HG02885 (cell line): Measurements from ENCODE around the gene HSPA1A.
"Not testable (repeated sequence)": the region's sequence is repeated elsewhere in the genome, so short reads cannot be mapped to it uniquely, and the experiment has no call there.

ENCODE experiments used
- ATAC-seq: cut with Tn5 transposase; IDR thresholded peaks from one replicate; pipeline ENCODE4 v1.9.1; 2021; ENCODE audit warnings: mild to moderate bottlenecking; ENCODE audit not compliant: unreplicated experiment, poor library complexity

The HSPA1A gene

DNA sequence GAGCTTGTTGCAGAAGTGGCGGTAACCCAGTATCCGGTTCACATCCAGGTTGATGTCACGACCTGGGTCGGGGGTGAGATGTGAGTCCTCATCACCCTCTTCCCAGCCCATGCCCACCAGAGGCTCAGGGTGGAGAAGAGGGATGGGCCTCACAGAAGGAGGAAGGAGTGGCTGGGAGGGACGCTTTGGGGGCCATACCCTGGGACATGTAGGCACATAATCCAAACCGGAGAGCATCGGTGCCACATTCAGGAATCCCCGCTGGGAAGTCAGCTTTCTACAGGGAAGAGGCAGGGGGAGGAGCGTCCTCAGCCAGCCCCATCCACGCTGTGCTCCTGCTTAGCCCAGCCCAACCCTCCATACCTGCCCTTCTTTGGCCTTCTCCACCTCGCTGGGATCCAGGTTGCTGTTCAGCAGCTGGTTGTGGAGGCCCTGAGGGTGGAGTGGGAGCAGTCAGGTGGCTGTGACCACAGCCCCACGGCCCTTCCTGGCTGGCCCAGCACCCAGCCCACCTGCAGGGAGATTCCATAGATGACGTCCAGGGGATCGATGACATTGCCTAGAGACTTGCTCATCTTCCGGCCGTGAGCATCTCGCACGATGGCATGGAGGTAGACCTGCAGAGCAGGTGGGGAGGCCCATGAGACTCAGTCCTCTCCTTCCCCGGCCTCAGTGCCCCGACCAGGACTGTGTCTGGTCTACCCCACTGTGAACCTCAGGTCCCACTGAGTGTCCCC, 34.7 kb upstream of the HSPA1A start:
- no peak for ATAC-seq

DNA sequence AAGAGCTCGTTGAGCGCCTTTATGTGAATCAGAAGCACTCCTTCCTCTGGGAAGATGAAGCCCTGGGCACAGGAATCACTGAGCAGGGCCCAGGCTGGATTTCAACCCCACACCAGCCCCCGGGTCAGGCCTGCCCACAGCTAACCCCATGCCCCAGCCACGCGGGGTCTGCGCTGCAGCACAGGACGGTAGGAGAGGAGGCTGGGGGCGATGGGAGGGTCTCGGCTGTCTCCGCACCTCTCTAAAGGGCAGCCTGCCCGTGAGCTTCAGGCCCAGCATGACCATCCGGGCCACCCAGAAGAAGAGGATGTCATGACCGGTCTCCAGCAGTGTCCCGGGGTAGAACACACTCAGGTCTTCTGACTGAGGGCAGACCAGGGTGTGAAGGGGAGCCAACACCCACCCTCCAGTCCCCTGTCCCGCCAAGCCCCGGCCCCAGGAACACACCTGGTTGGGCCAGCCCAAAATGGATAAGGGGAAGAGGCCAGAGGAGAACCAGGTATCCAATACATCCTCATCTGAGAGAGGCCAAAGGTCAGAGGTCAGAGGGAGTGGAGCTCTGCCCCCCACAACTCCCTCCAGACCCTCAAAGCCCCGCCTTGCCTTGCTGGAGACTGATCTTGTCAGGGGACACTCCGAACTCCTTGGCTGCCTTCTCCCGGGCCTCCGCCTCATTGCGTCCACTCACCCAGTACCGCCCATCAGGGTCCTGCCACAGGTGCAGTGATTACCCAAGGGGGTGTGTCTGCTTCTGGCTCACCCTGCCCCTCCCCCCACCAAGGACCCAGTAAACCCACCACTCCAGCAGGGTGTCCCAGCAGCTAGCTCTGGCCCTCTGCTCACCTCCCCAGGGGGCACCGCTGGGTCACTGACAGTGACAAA, 33.9 kb upstream of the HSPA1A start:
- no peak for ATAC-seq

DNA sequence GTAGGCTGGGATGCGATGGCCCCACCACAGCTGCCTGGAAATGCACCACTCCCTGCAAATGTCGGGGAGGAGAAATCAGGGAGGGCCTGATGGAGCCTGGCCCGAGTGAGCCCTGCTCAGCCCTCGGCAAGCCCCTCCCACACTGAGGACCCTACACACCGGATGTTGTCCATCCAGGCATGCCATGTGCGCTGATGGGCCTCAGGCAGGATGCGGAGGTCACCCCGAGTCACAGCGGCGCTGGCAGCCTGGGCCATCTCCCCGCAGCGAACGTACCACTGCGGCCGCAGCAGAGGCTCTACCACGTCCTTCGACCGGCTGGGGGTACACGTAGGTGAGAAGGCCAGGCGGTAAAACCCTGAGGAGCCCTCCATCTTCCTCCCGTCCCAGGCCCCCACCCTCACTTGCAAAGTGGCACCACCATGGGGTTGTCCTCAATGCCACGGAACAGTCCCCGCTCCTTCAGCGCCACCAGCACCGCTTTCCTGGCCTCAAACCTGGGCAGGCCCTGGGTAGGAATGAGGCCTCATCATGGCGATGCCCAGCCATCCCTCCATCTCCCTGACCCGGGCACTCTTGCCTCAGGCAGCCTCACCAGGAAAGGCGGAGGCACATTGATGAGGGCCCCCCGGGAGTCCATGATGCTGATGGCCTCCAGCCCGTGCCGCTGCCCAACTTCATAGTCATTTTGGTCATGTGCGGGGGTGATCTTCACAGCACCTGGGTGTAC, 33.1 kb upstream of the HSPA1A start:
- no peak for ATAC-seq

DNA sequence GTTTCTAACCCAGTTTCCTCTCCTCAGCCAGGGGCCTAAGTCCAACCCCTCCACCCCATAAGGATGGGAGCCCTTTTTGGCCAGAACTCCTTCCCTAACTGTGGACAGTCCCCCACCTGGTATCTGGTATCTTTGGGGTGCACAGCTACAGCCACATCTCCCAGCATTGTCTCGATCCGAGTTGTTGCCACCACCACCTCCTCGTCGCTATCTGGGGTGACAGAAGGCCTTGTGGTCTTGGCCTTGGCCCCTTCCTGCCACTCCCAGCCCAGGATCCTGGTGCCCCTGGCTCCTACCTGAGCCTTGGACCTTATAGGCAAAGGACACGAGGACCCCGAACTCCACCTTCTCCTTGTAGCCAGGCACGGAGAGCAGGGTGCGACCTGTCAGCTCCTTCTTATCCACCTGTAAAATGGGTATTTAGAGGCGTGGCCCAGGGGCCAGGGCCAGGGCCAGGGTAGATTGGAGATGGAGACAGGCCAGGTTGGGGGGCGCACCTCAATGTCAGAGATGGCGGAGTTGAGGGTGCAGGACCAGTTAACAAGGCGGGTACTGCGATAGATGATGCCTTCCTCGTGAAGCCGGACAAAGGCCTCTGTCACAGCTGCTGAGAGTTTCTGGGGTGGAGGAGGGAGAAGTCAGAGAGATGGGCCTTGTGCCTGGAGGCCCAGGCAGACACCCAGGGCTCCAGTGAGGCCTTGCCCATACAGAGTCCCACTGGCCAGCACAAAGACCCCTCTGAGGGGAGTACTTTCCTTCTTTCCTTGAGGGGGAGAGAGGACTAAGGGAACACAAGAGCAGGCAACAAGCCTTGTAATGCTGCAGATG, 31.0 kb upstream of the HSPA1A start:
- ATAC-seq, result no peak

DNA sequence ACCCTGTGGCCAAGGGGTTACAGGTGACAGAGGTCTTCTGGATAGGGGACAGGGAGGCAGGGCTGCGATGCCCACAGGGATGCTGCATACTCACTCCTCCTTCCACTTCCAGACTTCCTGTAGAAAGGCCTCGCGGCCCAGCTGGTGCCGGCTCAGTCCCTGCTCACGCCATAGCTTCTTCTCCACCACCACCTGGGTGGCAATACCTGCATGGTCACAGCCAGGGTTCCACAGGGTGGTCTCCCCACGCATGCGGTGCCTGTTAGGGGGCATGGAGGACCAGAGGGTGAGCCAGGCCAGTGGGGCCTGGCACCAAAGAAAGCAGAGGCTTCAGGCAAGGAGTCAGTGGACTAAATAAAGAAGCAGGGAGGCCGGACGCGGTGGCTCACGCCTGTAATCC, 29.9 kb upstream of the HSPA1A start:
- no peak for ATAC-seq

DNA sequence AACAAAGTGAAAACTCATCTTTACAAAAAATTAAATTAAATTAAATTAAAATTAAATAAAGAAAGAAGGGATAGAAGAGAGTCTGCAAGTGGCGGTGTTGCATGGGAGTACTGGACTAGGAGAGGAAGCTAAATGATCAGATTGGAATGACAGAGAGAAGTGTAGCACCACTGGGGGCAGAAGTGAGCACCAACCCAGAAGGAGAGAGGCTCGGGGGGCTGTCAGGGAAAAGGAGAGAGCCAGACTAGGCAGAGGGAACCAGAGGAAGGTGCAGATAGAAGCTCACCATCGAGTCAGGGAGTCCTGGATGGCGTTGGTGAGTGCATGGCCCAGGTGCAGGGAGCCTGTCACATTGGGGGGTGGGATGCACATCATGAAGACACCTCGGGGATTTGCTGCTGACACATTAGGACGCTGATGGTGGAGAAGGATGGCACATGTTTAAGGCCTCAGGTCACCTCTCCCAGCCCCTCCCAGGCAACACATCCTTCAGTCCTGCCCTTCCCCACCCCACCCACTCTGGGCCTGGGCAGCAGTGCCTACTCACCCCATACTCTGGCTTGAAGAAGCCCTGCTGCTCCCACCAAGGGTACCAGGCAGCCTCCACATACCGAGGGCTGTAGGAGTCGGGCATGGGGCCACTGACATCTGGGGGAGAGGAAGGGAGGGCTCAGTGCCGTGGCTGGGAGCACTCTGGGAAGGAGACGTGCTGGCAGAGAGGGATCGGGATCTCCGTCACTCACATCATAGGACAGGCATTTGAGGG, 23.8 kb upstream of the HSPA1A start:
- no peak for ATAC-seq

DNA sequence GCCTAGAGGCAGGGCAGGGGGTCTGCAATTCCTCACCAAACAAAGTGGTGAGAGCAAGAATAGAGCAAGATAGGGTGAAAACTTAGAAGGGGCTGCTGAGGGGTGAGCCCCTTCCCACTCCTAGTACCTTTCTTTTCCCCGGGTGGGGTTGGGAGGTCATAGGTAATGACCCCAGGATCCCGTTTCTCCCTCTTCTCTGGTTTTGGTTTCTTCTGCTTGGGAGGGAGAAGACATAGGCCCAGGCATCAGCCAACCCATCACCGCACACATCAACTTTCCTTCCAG, 23.3 kb upstream of the HSPA1A start:
- ATAC-seq, result no peak

DNA sequence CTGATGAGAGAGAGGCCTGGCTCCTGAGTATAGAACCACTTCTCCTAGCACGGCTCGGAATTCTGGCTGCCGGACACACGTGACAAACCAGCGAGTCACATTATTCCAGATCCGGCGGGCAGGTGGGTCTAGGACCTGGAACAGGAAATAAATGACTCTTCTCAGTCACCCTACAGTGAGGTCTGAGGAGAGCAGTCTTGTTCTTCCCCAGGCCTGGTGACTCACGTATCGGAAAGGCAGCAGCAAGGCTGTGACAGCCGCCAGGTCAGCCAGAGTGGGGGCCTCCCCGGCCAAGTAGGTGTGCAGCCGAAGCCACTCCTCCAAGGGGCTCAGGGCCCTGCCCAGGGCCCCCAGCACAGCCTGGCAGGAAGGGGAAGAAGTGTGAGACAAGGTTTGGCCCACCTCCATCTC, 22.6 kb upstream of the HSPA1A start:
- no peak for ATAC-seq

DNA sequence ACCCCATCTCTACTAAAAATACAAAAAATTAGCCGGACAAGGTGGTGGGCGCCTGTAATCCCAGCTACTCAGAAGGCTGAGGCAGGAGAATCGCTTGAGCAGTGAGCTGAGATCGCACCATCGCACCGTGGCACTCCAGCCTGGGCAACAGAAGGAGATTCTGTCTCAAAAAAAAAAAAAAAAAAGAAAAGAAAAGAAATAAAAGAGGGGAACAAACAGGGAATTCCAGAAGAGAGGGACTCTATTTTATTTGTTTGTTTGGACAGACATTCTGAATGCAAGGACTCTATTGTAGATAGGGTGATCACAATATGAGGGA, 21.5 kb upstream of the HSPA1A start:
- ATAC-seq, result not testable (repeated sequence)

DNA sequence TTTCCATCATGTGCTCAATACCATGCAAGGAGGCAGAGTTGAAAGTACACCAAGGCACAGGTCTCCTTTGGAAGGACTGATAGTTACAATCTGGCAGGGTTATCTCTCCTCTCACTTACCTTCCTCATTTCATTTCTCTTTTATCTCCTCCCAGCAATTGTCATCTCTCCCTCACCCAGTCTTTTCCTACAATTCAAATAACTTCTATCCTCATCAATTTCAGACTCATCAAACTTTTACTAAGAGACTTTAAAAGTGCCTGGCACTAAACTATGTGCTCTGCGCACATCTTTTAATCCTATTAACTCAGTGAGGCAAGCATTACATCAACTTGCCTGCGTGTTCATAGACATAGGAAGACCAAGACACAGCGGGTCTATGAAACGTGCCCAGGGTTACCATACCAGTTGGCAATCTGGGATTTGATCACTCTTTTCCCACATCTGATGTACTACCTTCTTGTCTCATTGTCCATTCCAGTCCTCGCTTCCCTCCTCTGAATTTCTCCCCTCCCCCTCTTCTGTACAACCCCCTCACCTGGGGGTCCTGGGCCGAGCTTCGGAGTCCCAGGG, 21.0 kb upstream of the HSPA1A start:
- no peak for ATAC-seq

DNA sequence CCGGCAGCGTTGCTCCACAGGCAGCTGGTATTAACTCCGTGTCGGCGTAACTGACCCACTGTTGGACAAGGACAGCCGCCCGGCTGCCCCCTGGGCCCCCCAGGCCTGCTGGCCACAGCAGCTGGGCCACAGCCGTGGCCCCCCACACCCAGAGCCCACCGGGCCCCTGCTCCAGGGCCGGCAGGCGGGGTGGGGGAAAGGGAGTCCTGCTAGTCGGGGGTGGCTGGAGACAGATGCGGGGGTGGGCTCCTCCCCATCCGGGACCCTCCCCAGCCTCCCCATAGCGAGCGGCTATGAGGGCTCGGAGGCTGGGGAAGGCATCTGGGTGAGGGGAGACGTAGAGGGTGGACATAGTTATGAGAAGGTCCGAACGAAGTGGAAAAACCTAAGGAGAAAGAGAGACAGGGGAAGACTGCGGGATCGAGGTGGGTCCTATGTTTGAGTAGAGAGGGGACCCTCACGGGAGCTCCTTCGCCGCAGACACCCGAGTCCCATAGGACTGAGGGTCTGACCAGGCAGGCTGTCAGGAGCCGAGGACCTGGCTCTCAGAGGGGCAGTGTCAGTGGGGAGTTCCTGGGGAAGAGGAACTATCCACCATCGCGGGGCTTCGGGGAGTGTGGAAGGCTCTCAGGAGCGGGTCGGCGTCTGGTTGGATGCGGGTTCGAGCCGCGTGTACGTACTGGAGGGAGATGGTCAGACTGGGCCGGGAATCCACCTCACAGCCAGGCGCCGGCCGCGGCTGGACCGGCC, 20.3 kb upstream of the HSPA1A start:
- peak; percentile 11 for ATAC-seq

DNA sequence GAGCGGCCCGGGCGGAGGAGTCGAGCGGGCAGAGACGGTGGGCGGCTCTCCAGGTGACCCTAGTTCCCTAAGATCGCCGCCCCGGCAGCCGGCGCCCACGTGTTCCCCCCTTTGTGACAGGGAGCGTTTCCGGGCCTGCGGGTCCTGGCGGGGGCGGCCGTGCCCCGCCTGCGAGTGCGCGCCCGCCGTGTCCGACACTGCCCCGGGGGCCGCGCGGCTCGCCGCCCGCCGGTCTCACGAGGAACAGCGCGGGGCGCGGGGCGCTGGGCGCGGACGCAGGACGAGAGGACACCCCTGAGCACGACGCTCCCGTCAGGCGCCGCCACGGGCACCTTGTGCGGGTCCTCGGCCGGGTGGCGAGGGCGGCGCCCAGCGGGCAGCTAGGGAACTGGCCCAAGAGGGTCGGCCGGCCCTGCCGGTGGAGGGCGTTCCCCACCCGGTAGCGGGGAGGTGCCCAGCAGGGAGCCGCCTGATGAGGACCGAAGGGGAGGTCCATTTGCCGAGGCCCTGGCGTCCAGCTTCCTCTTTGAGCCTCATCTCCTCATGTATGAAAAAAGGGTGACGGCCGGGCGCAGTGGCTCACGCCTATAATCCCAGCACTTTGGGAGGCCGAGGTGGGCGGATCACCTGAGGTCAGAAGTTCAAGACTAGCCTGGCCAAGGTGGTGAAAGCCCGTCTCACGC, 19.6 kb upstream of the HSPA1A start, which contains the start of gene VARS1:
VARS1 (minus strand) TSS at position 137 of the 683 bp plus-strand sequence. CDS start 535 bp downstream, outside the sequence.
- ATAC-seq, result peak; percentile 78

DNA sequence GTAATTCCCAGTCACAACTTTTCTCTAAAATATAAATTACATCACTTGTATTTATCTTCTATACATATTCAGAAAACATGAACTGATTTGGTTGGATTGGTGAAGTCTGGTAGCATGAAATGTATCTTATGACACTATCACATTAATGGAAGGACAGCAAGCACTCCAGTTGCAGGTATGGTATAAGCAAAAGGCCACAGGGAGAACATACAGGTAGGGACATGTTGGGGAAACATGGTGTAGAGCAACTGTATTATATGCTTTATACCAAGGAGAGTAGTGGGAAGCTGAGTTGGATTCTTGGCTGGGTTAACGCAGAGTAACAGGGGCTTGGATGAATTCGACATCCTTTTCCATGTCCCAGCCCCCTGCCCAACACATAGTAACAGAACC, 18.4 kb upstream of the HSPA1A start:
- ATAC-seq, result no peak

DNA sequence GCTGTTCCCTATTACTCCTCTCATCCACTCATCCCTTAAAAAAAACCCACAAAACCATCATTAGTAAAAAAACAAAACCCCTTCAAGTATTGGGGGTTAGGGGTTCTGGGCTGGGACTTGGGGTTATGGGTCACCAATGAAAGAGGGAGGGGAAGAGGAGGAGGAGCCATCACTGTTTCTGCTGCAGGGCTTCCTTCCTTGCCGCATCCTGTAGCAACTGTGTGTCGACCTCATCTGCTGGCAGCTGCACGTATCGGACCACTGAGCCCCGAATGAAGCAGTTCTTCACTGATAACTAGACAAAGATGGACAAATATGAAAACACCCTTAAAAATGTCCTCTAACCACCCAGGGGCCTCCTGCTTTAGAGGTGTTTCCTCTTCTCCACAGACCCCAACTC, 17.8 kb upstream of the HSPA1A start:
- no peak for ATAC-seq

DNA sequence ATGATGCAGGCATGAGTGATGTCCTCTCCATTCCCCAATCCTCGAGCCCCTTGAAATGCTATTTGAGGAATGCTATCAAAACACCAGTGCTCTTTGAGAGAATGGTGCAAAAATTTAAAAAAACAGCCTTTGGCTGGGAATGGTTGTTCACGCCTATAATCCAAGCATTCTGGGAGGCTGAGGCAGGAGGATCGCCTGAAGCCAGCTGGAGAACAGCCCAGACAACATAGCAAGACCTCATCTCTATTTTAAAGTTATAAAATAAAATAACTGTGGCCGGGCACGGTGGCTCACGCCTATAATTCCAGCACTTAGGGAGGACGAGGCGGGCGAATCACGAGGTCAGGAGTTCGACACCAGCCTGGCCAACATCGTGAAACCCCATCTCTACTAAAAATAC, 15.6 kb upstream of the HSPA1A start:
- no peak for ATAC-seq

DNA sequence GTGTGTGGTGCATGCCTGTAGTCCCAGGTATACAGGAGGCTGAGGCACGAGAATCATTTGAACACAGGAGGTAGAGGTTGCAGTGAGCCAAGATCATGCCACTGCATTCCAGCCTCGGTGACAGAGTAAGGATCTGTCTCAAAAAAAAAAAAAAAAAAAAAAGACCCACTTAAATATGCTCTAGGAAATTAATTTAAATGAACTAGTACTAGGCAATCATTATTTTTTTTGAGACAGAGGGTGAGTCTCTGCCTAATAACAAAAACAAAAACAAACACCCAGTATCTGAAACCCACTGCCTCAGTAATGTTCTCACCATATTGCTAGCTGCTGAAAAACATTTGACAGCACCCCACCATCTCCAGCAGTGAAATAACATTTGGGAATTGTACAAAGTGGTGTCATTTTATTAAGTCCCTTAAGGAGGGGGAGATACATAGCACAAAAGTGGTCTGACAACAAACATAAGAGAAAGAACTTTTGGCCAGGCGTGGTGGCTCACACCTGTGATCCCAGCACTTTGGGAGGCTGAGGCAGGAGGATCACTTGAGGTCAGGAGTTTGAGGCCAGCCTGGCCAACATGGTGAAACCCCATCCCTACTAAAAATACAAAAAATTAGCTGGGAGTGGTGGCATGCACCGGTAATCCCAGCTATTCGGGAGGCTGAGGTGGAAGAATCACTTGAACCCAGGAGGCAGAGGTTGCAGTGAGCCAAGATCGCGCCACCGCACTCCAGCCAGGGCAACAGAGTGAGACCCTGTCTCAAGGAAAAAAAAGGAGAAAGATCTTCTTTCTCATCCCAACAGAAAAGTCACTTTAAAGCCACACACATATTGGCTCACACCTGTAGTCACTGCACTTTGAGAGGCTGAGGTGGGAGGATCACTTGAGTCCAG, 14.1 kb upstream of the HSPA1A start:
- not testable (repeated sequence) for ATAC-seq

DNA sequence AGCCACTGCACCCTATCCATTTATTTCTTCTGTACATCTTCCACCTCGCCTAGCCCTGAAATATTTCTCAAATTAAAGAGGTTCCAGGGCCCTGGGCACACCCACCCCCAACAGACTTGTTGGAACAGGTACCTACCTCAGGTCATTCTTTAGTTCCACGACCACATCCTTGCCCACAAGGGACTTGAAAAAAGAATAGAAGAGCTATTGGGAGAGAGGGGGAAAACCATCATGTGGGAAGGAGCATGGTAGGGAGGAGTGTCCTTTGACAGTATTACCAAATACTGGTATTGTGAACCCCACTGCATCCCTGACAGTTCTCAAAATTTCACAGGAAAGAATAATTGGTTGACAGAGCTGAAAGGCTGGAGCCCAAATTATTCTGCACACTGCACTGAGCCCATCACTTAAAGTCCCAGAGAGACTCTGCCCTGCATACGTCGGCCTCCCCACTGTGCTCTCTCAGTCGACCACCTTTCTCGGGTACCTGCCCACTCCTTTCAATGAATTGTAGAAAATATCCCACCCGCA, 9.3 kb upstream of the HSPA1A start:
- peak; percentile 12 for ATAC-seq
